Astrocyte of the spinal cord (primary cell): Measurements from ENCODE around the gene BAD.

Experiments used
- DNase-seq: peaks from one replicate; pipeline ENCODE4 v3.0.0; 2011; ENCODE audit warnings: low read depth, low spot score
- H3K4me3 ChIP-seq: 2 replicates; pipeline ENCODE4 v1.5.1; 2011; ENCODE audit warnings: low read depth, mild to moderate bottlenecking, low read length, moderate library complexity
- CTCF ChIP-seq: IDR thresholded peaks from 2 replicates; pipeline ENCODE4 v1.5.1; 2012; ENCODE audit warnings: low read depth, mild to moderate bottlenecking, low read length, inconsistent platforms
- in situ Hi-C: cut with HindIII; loops from 2 replicates; pipeline ENCODE4 v1.10.0; 2017; ENCODE audit warnings: low sequenced_read_pairs

Gene BAD

GRCh38 chr11:64288353-64288750 is 3.9 kb upstream of the BAD start:
- DNase-seq, result no peak
- TF ChIP-seq CTCF, result no peak
- in situ Hi-C loops, result no loop called here
- no peak overlapping the region for H3K4me3 ChIP-seq

- no peak overlapping the region for H3K4me3 ChIP-seq
- no peak for TF ChIP-seq CTCF
- DNase-seq, result no peak
- in situ Hi-C loops, result no loop called here
Observed at GRCh38 chr11:64287676-64288352, 3.3 kb upstream of the BAD start.

GRCh38 chr11:64286801-64287159 is 2.3 kb upstream of the BAD start:
- TF ChIP-seq CTCF, result no peak
- H3K4me3 ChIP-seq, result no peak overlapping the region
- in situ Hi-C loops, result no loop called here
- DNase-seq, result no peak

- no peak for TF ChIP-seq CTCF
- DNase-seq, result no peak
- in situ Hi-C loops, result no loop called here
- peak overlapping the region; percentile 71 for H3K4me3 ChIP-seq
Observed at GRCh38 chr11:64285885-64286800, 1.7 kb upstream of the BAD start.

GRCh38 chr11:64284962-64285884 is 758 bp upstream of the BAD start, which contains the start of gene GPR137:
Gene GPR137, plus strand, starts transcription at chr11:64285848. Its CDS starts 677 bp downstream, at chr11:64286525.
- in situ Hi-C loops, result no loop called here
- DNase-seq, result peak; percentile 65
- peak within 1 kb of the TSS; percentile 71 for H3K4me3 ChIP-seq
- no peak for TF ChIP-seq CTCF

- no peak for DNase-seq
- no peak overlapping the region for H3K4me3 ChIP-seq
- in situ Hi-C loops, result no loop called here
- no peak for TF ChIP-seq CTCF
Observed at GRCh38 chr11:64283092-64283491, 1.4 kb downstream of the BAD start.
